ENCODE data around the gene ANKS1A. TPM values are rescaled to one million over a fixed set of nuclear protein-coding genes. Genes with fewer than 3 reads are reported as not detected.

Gene ANKS1A
- total RNA-seq, 1 experiment from 2014 or later = 26.5 TPM

DNA sequence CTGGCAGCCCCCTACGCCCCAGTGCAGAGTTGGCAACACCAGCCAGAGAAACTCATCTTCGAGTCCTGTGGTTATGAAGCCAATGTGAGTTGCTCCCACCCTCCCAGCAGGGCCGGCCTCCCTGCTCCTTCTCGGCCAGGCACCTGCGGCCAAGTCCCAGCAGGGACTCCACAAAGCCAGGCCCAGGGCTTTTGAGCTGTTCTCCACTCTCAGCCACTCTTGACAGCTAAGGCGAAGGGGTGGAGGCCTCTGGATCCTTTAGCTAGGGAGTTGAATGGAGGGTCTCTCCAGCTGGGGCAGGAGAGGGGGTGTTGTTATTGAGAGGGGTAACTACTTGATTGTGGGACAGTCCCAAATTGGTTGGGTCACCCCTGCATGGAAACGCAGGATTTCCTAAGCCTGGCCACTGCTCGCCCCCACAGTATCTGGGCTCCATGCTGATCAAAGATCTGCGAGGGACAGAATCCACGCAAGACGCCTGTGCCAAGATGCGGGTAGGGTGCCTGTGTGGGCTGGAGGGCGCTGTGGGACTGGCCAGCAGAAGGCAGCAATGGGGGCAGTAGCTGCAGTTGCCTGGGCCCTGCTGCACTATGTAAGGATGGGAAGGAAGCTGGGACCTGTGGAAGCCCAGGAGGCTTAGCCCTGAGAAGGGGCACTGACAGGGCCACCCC lies 193.8 kb downstream of the ANKS1A start:
- H3K79me1 ChIP-seq (ENCODE audit: insufficient read depth, low read depth, low read length, poor library complexity, severe bottlenecking) = no peaks in the 10 kb centered on the region
- no peak overlapping the region for H2BK120ac ChIP-seq (ENCODE audit: low read depth, low read length, poor library complexity, severe bottlenecking)
- no peak overlapping the region for H4K5ac ChIP-seq (ENCODE audit: insufficient read length, low read depth, low read length)
- Mint-ChIP-seq H3K9me3 (no peaks in the 10 kb centered on the region; a peak in 1 of 5 replicates), H3K36me3 (ENCODE audit: insufficient read depth in 1 of 3, low read depth in 3 of 3) (peaks cover 18 to 64% (median 57%) of the 10 kb centered on the region in 3 experiments; a peak in 6 of 7 replicates), H3K4me3 (no peak overlapping the region; a peak in 1 of 5 replicates), H3K4me1 (peaks cover 14 to 17% of the 10 kb centered on the region in 2 experiments), H3K27ac (0 out of 7 replicates have a peak overlapping the region, but pooled peaks of 2 of the 3 experiments have one; percentile 14 to 69), H3K27me3 (ENCODE audit: low read depth) (no peaks in the 10 kb centered on the region)
- H3K18ac ChIP-seq (ENCODE audit: insufficient read length, low read depth, low read length) = no peak overlapping the region
- no peak overlapping the region for H2BK5ac ChIP-seq (ENCODE audit: insufficient read length, low read length)
- H3K4me1 ChIP-seq (ENCODE audit: insufficient read depth, low read length) = no peaks in the 10 kb centered on the region
- H3K4me2 ChIP-seq (ENCODE audit: insufficient read depth, insufficient read length, low read length) = no peak overlapping the region
- H3K9ac ChIP-seq (ENCODE audit: extremely low read depth, insufficient read length, low read length) = no peak overlapping the region
- H3K4ac ChIP-seq (ENCODE audit: low read depth, low read length) = no peak overlapping the region
- H3K27me3 ChIP-seq (ENCODE audit: insufficient read depth, low read length) = no peaks in the 10 kb centered on the region
- H4K91ac ChIP-seq (ENCODE audit: insufficient read length, low read depth, low read length) = no peak overlapping the region
- no peak for DNase-seq
- H3K23me2 ChIP-seq (ENCODE audit: insufficient read length, low read depth, low read length, poor library complexity, severe bottlenecking) = no peaks in the 10 kb centered on the region
- H2AK5ac ChIP-seq (ENCODE audit: insufficient read length, low read length) = no peak overlapping the region
- H3K9me3 ChIP-seq (ENCODE audit: control insufficient read depth, low read depth, low read length) = no peaks in the 10 kb centered on the region
- no peak overlapping the region for H3K56ac ChIP-seq (ENCODE audit: insufficient read length, low read depth, low read length)
- H2BK20ac ChIP-seq (ENCODE audit: low read depth, low read length, poor library complexity, severe bottlenecking) = no peak overlapping the region
- no peaks in the 10 kb centered on the region for H3K79me2 ChIP-seq (ENCODE audit: insufficient read depth, low read length)
- no peak overlapping the region for H2BK15ac ChIP-seq (ENCODE audit: low read depth, low read length)
- WGBS (ENCODE audit: extremely low coverage, insufficient read length, low lambda C conversion rate) = no CpG with 5 or more reads among the region's 13 CpGs
- H3K23ac ChIP-seq (ENCODE audit: insufficient read length, low read depth, low read length) = no peak overlapping the region
- H2AFZ ChIP-seq (ENCODE audit: low read length) = no peak overlapping the region
- no peak overlapping the region for H3K27ac ChIP-seq (ENCODE audit: insufficient read length, low read depth, low read length)
- no peaks in the 10 kb centered on the region for H4K20me1 ChIP-seq (ENCODE audit: control insufficient read depth, insufficient read depth, insufficient read length)
- TF ChIP-seq, protein P1, sequence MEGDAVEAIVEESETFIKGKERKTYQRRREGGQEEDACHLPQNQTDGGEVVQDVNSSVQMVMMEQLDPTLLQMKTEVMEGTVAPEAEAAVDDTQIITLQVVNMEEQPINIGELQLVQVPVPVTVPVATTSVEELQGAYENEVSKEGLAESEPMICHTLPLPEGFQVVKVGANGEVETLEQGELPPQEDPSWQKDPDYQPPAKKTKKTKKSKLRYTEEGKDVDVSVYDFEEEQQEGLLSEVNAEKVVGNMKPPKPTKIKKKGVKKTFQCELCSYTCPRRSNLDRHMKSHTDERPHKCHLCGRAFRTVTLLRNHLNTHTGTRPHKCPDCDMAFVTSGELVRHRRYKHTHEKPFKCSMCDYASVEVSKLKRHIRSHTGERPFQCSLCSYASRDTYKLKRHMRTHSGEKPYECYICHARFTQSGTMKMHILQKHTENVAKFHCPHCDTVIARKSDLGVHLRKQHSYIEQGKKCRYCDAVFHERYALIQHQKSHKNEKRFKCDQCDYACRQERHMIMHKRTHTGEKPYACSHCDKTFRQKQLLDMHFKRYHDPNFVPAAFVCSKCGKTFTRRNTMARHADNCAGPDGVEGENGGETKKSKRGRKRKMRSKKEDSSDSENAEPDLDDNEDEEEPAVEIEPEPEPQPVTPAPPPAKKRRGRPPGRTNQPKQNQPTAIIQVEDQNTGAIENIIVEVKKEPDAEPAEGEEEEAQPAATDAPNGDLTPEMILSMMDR (conservative IDR thresholded peaks at IDR 0.05) = no peak
- no peak overlapping the region for H2BK12ac ChIP-seq (ENCODE audit: insufficient read length, low read depth, low read length)
- H4K8ac ChIP-seq (replicated peaks; ENCODE audit: insufficient read length, low read depth, low read length) = no peak overlapping the region
- no peak overlapping the region; the same call in 1 of the 2 replicates for H3K14ac ChIP-seq (ENCODE audit: insufficient read depth, low read length)
- no peak overlapping the region for H3T11ph ChIP-seq (ENCODE audit: low read length)

Data from H9 (cell line).